ENCODE results near the gene TLX3.
A peak's percentile ranks its signal among the peaks of the same experiment; 100 is the strongest.
"Not testable (repeated sequence)": the region's sequence is repeated elsewhere in the genome, so short reads cannot be mapped to it uniquely, and the experiment has no call there.

The TLX3 gene

DNA sequence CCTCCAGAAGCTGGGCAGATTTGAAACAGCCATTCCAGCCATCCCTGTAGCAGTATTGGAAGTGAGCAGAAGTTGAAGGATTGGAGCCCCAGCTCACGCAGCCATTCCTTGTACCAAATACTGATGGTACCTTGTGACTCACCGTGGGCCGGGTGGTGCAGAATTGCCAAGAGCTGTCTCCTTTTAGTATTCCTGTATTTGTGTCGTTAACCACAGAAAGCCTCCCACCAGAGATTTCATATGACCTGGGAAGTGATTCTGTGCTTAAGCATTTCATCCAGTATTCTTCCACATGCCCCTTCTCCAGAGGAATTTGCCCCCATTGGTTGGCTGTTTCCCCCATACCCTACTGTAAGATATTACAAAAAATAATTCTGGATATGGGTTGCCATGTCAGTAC lies 17.7 kb upstream of the TLX3 start:
- Mint-ChIP-seq H3K36me3 (no peaks in the 10 kb centered on the region), H3K27ac (no peak overlapping the region), H3K4me3 (no peak overlapping the region), H3K4me1 (no peaks in the 10 kb centered on the region), H3K9me3 (no peaks in the 10 kb centered on the region), H3K27me3 (peaks cover 17% of the 10 kb centered on the region)
- no peak for ATAC-seq

DNA sequence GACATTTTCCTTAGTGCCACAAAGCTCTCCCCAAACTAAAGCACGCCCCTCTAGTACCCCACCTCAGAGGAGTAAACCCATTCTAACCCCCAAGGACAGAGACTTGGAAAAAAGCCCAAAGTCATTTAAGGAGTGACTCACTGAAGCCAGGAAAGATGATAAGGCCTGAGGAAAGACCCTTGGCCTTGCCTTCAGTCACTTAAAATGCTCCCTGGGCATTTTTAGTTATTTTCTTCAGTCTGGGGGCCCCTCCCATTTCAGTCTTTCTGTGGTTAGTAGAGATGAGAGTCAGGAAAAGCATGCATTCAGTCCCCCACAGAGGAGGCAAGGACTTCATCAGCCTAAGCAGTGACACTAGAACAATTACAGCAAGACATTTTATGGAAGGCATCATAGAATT lies 13.7 kb upstream of the TLX3 start:
- H3K27ac Mint-ChIP-seq, result no peak overlapping the region
- H3K36me3 Mint-ChIP-seq, result no peaks in the 10 kb centered on the region
- no peak overlapping the region for H3K4me3 Mint-ChIP-seq
- ATAC-seq, result no peak
- no peaks in the 10 kb centered on the region for H3K4me1 Mint-ChIP-seq
- H3K27me3 Mint-ChIP-seq, result peaks cover 11% of the 10 kb centered on the region
- H3K9me3 Mint-ChIP-seq, result no peaks in the 10 kb centered on the region

DNA sequence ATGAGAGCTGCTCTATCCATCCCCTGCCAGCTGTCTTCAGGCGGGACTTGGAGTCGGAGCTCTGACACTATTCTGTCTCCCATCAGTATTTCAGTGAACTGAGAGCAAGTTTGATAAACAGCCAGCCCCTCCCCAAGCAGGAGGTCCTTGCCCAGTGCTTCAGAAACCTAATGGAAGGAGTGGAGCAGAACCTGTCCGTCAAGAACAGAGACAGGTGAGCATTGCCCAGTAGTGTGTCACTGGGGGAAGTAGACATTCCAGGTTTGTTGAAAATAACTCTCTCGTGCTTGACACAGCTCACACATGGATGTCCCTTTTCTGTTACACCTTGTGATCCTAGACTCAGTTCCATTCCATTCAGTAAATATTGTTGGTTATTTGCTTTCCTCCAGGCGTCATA lies 13.2 kb upstream of the TLX3 start:
- Mint-ChIP-seq H3K9me3 (no peaks in the 10 kb centered on the region), H3K27ac (no peak overlapping the region), H3K27me3 (peaks cover 16% of the 10 kb centered on the region), H3K36me3 (no peaks in the 10 kb centered on the region), H3K4me1 (no peaks in the 10 kb centered on the region), H3K4me3 (no peak overlapping the region)
- no peak for ATAC-seq

DNA sequence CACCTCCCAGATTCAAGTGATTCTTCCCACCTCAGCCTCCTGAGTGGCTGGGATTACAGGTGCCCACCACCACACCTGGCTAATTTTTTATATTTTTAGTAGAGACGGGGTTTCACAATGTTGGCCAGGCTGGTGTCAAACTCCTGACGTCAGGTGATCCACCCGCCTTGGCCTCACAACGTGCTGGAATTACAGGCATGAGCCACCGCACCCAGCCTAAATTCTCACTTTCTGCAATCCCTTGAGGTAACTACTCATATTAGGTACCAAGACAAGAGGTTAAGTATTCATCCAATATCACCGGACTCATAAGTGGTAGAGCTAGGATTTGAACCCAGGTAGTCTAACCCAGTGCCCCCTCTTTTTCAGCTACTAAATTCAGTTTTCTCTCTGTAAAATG lies 11.1 kb upstream of the TLX3 start:
- not testable (repeated sequence) for H3K27ac Mint-ChIP-seq, H3K9me3 Mint-ChIP-seq, H3K4me3 Mint-ChIP-seq, ATAC-seq, H3K4me1 Mint-ChIP-seq, H3K36me3 Mint-ChIP-seq
- H3K27me3 Mint-ChIP-seq, result peaks cover 38% of the 10 kb centered on the region

DNA sequence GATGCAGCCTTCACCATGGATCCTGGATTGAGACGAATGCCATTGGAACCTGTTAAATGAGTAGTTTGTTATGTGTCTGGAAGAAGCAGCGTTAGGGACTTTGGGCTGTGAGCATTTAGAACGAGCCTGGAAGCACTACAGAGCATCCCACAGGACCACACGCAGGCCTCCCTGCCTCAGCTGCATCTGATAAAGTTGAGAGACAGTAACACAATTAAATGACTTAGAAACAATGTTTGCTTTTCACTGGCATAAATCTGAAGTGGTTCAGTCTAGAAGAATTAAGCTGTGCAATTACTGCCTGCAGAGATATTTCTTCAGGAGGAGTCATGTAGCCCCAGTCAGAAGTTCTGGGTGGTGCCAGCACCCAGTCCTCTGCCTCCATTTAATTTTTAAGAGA lies 9.8 kb upstream of the TLX3 start:
- peaks cover 47% of the 10 kb centered on the region for H3K27me3 Mint-ChIP-seq
- no peak overlapping the region for H3K27ac Mint-ChIP-seq
- no peaks in the 10 kb centered on the region for H3K9me3 Mint-ChIP-seq

DNA sequence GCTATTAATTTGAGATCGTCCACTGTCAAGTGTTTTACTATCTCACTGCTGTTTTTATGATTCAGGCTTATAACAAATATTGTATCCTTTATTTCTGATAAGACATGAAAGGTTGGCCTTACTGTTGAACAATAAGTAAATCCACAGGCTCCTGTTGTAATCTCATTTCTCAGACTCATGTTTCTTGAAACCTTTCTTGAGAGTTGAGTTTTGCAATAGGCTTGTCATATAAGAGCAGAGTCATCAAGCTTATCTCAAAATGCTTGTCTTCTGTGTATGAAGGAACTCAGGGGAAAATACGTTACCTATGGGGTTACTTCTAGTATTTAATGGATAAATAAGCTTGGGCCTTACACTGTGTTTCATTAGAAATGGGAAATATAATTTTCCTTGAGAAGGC lies 9.2 kb upstream of the TLX3 start:
- Mint-ChIP-seq H3K4me3 (no peak overlapping the region), H3K9me3 (no peaks in the 10 kb centered on the region)

More for the DNA sequence above, 9.8 kb upstream of the TLX3 start:
- no peak overlapping the region for H3K4me3 Mint-ChIP-seq
- ATAC-seq, result no peak
- H3K36me3 Mint-ChIP-seq, result no peaks in the 10 kb centered on the region
- H3K4me1 Mint-ChIP-seq, result no peaks in the 10 kb centered on the region

DNA sequence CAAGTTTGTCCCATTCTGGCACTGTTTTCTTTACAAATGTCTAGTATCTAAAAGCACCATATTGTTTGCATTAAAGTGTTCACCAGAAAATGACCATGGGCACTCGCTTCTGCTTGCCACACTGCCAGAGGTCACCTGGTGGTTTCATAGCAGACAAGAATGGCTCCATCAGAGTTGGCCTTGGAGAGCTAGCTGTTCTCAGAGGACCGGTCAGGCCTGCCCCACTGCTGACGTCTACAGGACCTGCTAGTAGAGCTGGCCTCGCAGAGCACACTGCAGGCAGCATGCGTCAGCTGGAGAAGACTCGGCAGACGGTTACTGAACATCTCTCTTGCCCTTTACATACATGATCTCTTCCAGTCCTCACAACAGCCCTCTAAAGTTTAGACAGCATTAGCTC lies 8.7 kb upstream of the TLX3 start:
- H3K4me1 Mint-ChIP-seq, result no peaks in the 10 kb centered on the region
- no peak overlapping the region for H3K4me3 Mint-ChIP-seq
- no peak for ATAC-seq
- H3K36me3 Mint-ChIP-seq, result no peaks in the 10 kb centered on the region
- peaks cover 53% of the 10 kb centered on the region for H3K27me3 Mint-ChIP-seq
- H3K27ac Mint-ChIP-seq, result no peak overlapping the region
- no peaks in the 10 kb centered on the region for H3K9me3 Mint-ChIP-seq

More for the DNA sequence above, 9.2 kb upstream of the TLX3 start:
- no peak for ATAC-seq
- H3K27ac Mint-ChIP-seq, result no peak overlapping the region
- peaks cover 48% of the 10 kb centered on the region for H3K27me3 Mint-ChIP-seq
- H3K36me3 Mint-ChIP-seq, result no peaks in the 10 kb centered on the region
- H3K4me1 Mint-ChIP-seq, result no peaks in the 10 kb centered on the region

DNA sequence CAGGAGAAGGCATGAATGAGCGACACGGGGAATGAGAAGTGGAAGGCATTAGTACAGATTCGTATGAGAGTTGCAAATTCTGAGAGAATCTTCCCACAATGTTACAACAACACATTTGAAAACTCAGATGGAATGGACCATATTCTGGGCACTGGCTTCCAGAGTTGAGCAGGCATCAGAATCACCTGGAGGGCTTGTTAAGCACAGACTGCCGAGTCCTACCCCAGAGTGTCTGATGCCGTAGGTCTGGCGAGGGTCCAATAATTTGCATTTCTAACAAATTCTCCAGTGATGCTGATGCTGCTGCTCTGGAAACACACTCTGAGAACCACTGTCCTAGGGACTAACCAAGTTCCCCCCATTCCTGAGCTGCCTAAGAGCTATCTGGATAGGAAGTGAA lies 2.9 kb upstream of the TLX3 start:
- Mint-ChIP-seq H3K9me3 (peaks cover 5% of the 10 kb centered on the region), H3K4me1 (peaks cover 9% of the 10 kb centered on the region), H3K4me3 (no peak overlapping the region), H3K27ac (no peak overlapping the region), H3K27me3 (peaks cover 99% of the 10 kb centered on the region), H3K36me3 (peaks cover 6% of the 10 kb centered on the region)
- ATAC-seq, result no peak

DNA sequence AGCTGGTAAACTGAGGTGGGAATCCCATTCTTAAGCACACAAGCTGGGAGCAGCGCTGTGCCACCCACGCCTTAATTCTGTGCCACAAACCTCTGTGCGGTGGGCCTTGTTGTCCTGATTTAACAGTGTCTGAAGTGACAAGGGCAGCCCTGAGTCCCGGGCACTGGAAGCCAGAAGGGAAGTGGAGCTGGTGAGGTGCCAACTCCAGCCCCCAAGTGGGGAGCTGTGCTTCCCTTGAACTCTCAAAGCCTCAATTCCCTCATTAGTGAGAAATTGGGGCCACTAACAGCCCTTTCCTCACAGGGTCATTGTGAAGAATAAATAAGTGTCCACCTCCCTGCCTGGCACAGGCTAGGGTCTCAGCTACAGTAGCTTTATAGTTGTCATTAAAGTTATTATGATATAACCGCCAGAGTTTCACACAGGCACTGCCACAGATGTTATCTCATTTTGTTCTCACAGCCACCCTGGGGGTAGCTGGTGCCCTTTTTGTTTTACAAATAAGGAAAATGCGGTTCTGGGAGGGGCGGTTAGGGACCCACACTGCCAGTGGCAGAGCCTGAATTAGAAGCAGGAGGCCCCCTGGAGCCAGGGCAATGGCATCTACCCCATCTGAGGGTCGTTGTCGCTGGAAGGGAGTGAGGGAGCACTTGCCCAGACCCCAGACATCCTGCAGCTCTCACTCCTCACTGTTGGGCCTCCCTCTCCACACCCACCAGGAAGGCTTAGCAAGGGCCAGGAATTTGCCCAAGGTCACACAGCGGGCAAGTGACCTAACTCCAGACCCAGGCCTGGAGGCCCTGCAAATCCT lies 2.1 kb upstream of the TLX3 start:
- Mint-ChIP-seq H3K9me3 (peaks cover 5% of the 10 kb centered on the region), H3K27ac (no peak overlapping the region), H3K27me3 (peaks cover 91% of the 10 kb centered on the region), H3K4me1 (peaks cover 9% of the 10 kb centered on the region), H3K36me3 (peaks cover 6% of the 10 kb centered on the region), H3K4me3 (no peak overlapping the region)
- no peak for ATAC-seq

DNA sequence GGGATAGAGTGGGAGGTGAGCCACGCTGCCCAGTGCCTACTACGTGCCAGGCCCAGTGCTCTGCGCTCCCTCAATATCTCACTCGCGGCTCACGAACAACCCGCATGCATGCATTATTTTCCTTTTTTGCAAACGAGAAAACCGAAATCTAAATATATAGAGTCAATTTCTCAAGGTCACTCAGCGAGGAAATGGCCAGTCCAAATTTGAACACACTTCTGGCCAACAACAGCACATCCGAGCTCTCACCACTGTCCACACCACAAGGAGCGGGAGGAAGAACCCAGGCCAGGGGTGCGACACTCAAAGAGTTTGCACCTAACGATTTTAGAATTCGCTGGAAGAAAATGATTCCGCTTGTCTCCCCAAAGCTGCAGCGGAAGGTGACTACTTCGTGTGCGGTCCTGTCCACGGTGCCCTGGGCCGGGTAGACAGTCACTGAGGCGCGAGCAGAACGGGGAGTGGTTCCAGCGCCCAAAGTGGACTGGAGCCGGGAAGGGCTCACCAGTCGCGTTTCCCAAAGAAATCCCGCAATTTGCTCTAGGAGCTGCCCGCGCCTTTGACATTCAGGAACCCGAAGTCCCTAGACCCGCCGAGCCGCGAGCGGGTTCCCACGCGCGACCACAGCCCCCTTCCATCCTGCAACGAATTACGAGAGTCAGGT lies 1.1 kb upstream of the TLX3 start:
- no peak overlapping the region for H3K4me3 Mint-ChIP-seq

DNA sequence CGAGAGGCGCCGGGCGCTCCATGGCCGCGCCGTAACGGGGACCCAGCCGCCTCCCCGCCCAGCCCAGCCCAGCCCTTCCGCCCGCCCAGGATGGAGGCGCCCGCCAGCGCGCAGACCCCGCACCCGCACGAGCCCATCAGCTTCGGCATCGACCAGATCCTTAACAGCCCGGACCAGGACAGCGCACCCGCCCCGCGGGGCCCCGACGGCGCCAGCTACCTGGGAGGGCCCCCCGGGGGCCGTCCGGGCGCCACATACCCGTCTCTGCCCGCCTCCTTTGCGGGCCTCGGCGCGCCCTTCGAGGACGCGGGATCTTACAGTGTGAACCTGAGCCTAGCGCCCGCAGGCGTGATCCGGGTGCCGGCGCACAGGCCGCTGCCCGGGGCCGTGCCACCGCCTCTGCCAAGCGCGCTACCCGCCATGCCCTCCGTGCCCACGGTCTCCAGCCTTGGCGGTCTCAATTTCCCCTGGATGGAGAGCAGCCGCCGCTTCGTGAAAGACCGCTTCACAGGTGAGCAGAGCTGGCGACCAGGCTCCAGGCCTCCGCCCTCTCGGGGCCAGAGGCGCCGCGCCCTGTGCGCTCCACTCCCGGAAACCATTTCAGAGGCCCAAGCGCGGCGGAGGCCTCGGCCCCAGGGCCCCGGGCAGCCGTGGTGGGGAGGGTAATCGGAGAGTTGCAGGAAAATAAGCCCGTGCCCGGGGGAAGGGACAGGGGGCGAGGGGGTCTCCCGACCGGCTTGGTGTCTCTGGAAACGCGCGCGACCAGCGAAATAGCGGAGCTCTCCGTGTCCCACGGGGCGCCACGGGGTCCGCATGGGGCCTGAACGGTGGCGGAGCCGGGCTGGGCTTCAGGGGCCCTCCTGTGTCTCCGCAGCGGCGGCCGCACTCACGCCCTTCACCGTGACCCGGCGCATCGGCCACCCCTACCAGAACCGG lies 496 bp downstream of the TLX3 start:
- Mint-ChIP-seq H3K4me1 (peaks cover 20% of the 10 kb centered on the region), H3K4me3 (peak overlapping the region; percentile 34), H3K27ac (no peak overlapping the region), H3K27me3 (peaks cover 89% of the 10 kb centered on the region), H3K9me3 (peaks cover 9% of the 10 kb centered on the region), H3K36me3 (peaks cover 6% of the 10 kb centered on the region)
- no peak for ATAC-seq

More for the DNA sequence above, 1.1 kb upstream of the TLX3 start:
- peaks cover 6% of the 10 kb centered on the region for H3K9me3 Mint-ChIP-seq
- ATAC-seq, result no peak
- peaks cover 6% of the 10 kb centered on the region for H3K36me3 Mint-ChIP-seq
- H3K4me1 Mint-ChIP-seq, result peaks cover 15% of the 10 kb centered on the region
- H3K27ac Mint-ChIP-seq, result no peak overlapping the region
- peaks cover 89% of the 10 kb centered on the region for H3K27me3 Mint-ChIP-seq

DNA sequence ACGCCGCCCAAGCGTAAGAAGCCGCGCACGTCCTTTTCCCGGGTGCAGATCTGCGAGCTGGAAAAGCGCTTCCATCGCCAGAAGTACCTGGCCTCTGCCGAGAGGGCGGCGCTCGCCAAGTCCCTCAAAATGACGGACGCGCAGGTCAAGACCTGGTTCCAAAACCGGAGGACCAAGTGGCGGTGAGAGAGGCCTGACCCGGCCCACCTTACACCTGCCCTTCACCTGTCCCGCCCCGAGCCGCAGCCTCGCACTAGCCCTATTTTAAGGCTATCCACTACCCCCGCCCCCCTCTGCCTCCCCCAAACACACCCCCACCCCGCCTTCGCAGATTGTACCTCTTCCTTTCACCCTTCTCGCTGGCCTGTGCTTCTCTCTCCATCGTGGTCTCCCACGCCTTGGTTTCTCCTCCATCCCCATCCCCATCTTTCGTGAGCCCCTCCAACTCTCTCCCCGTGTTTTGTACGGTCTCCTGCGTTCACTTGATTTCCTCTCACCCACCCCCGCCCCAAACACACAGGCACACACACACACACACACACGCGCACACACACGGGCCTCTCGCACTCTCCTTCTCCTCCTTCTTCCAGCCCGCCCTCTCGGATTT lies 1.3 kb downstream of the TLX3 start:
- peak overlapping the region; percentile 64 for H3K4me3 Mint-ChIP-seq
- peaks cover 89% of the 10 kb centered on the region for H3K27me3 Mint-ChIP-seq

DNA sequence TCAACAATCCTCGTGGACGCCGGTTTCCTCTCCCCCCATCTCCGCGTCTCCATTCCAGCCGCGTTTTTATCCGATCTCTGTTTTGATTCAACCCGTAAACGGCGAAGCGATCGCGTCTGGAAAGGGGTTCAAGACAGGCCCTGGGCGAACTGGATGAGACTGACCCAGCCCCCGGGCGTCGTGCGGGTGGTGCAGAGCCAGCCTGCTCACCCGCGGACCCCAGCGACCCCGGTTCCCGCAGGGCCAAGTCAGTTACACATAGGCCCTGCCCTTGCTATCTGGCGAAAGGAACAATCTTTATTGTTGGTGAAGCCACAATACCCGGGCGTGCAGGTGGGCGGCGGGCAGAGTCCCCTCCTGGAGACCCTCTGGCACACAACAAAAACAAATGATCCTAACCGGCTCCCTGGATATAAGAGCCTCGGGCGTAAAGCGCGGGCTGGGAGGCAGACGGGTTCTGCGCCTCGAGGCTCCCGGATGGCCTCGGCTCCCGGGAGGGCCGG lies 1.8 kb downstream of the TLX3 start:
- H3K27me3 Mint-ChIP-seq, result peaks cover 89% of the 10 kb centered on the region
- no peak for ATAC-seq
- peak overlapping the region; percentile 55 for H3K27ac Mint-ChIP-seq
- peaks cover 9% of the 10 kb centered on the region for H3K9me3 Mint-ChIP-seq
- H3K36me3 Mint-ChIP-seq, result peaks cover 6% of the 10 kb centered on the region
- H3K4me1 Mint-ChIP-seq, result peaks cover 20% of the 10 kb centered on the region
- peak overlapping the region; percentile 64 for H3K4me3 Mint-ChIP-seq

More for the DNA sequence above, 1.3 kb downstream of the TLX3 start:
- peak overlapping the region; percentile 55 for H3K27ac Mint-ChIP-seq
- no peak for ATAC-seq
- H3K9me3 Mint-ChIP-seq, result peaks cover 9% of the 10 kb centered on the region
- H3K36me3 Mint-ChIP-seq, result peaks cover 6% of the 10 kb centered on the region
- H3K4me1 Mint-ChIP-seq, result peaks cover 20% of the 10 kb centered on the region

DNA sequence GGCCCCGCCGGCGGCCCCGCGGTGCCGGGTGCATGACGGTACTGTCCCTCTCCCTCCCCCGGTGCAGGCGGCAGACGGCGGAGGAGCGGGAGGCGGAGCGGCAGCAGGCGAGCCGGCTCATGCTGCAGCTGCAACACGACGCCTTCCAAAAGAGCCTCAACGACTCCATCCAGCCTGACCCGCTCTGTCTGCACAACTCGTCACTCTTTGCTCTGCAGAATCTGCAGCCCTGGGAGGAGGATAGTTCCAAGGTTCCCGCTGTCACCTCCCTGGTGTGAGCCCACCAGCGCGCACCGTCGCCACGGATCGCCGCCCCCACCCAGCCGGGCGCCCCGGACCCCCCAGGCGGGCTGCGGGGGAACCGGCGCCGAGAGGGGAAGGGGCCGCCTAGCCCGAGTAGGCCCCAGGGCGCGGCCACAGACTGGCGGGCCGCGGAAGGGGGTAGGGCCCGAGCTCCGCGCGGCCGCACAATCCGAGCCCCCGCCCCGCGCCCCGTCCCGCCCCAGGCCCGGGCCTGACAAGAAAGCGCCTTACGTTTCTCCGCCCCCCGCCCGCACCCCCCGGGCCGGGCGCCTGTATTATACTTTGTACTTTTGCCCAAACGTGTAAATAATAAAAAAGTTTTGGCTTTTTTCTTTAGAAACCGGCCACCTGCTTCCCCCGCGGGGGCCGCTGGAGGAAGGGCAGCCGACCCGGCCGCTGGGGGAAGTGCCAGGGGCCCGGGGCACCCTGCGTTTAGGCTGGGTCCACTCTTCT lies 2.5 kb downstream of the TLX3 start:
- Mint-ChIP-seq H3K27ac (no peak overlapping the region), H3K36me3 (peaks cover 6% of the 10 kb centered on the region), H3K27me3 (peaks cover 89% of the 10 kb centered on the region), H3K4me1 (peaks cover 20% of the 10 kb centered on the region), H3K4me3 (no peak overlapping the region), H3K9me3 (peaks cover 9% of the 10 kb centered on the region)
- no peak for ATAC-seq
